ENCODE measurements around the gene LDLRAD4. TPM values are rescaled to one million over a fixed set of nuclear protein-coding genes. Genes with fewer than 3 reads are reported as not detected.

Gene LDLRAD4
- total RNA-seq, 1 donor from 2014 or later, result 1.4 TPM

DNA sequence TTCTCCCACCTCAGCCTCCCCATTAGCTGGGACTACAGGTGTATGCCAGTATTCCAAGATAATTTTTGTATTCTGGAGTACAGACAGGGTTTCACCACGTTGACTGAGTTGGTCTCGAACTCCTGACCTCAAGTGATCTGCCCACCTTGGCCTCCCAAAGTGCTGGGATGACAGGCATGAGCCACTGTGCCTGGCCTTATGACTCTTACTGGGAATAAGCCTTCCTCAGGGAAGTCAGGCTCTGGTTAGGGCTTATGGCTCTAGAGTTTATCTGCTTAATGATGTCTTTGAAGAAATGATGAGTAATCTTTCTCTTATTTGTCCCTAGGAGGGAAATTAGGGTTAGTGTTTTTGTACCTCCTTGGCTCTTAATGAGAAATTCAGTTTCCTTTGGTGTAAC, 320.1 kb downstream of the LDLRAD4 start:
- no peaks in the 10 kb centered on the region for H3K27me3 Mint-ChIP-seq (ENCODE audit: low read depth)
- no peak for DNase-seq (ENCODE audit: low read depth, low spot score)
- TF ChIP-seq, protein P1, sequence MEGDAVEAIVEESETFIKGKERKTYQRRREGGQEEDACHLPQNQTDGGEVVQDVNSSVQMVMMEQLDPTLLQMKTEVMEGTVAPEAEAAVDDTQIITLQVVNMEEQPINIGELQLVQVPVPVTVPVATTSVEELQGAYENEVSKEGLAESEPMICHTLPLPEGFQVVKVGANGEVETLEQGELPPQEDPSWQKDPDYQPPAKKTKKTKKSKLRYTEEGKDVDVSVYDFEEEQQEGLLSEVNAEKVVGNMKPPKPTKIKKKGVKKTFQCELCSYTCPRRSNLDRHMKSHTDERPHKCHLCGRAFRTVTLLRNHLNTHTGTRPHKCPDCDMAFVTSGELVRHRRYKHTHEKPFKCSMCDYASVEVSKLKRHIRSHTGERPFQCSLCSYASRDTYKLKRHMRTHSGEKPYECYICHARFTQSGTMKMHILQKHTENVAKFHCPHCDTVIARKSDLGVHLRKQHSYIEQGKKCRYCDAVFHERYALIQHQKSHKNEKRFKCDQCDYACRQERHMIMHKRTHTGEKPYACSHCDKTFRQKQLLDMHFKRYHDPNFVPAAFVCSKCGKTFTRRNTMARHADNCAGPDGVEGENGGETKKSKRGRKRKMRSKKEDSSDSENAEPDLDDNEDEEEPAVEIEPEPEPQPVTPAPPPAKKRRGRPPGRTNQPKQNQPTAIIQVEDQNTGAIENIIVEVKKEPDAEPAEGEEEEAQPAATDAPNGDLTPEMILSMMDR (conservative IDR thresholded peaks at IDR 0.05), result no peak
- no peak overlapping the region for H3K4me3 Mint-ChIP-seq
- H3K27ac Mint-ChIP-seq (ENCODE audit: unreplicated experiment), result no peak overlapping the region
- H3K4me1 Mint-ChIP-seq, result no peaks in the 10 kb centered on the region
- no peaks in the 10 kb centered on the region for H3K9me3 Mint-ChIP-seq
- H3K36me3 Mint-ChIP-seq (ENCODE audit: low read depth), result no peaks in the 10 kb centered on the region

DNA sequence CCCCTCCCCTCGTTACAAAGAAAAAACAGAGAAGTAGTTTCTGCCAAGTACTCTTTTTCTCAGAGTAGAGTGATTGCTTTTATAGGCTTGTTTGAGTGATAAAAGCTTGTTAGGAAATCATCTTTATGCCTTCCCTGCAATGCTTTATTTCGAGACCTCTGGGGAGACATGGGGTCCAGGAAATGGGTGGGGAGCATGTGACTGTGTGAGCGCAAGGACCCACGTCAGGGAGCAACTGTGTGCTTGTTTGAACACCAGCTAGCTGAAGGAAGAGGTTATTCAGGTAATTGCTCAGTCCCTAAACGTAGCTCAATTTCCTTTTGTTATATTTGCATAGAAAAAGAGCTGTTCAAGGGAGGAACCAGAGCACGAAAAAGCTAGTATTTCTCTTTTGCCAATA, 320.5 kb downstream of the LDLRAD4 start:
- no peaks in the 10 kb centered on the region for H3K4me1 Mint-ChIP-seq
- DNase-seq (ENCODE audit: low read depth, low spot score), result no peak
- no peak overlapping the region for H3K27ac Mint-ChIP-seq (ENCODE audit: unreplicated experiment)
- H3K4me3 Mint-ChIP-seq, result no peak overlapping the region
- H3K9me3 Mint-ChIP-seq, result no peaks in the 10 kb centered on the region
- no peaks in the 10 kb centered on the region for H3K36me3 Mint-ChIP-seq (ENCODE audit: low read depth)
- TF ChIP-seq, protein P1 (conservative IDR thresholded peaks at IDR 0.05), result no peak
- no peaks in the 10 kb centered on the region for H3K27me3 Mint-ChIP-seq (ENCODE audit: low read depth)

DNA sequence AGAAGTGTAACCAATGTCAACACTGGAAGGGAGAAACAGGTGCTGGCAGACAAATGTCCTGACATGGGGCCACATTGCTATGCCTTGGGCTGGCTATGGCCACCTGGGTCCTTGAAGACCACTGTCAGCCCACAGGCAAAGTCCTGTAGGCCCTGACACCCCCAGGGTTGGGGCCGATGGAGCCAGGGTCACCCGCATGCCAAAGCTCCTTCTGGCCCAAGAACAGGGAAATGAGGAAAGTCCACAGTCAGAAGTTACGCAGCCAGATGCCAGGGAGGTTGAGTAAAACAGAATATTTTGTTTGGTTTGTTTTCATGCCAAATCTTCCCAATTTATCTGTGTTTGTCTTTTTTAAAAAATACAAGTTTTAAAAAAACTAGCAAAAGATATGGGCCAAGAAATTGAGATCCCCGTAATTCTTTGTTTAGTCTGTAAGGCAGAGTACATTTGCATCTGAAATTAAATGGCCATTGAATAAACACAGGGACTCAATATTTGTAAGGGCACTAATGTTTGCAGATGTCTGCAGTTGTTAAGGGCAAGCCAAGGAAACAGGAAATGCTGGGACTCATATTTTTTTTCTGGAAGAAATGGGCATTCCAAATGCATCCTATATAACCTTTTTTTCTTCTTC, 321.4 kb downstream of the LDLRAD4 start:
- DNase-seq (ENCODE audit: low read depth, low spot score), result no peak
- peak overlapping the region; percentile 31 for H3K27ac Mint-ChIP-seq (ENCODE audit: unreplicated experiment)
- no peaks in the 10 kb centered on the region for H3K27me3 Mint-ChIP-seq (ENCODE audit: low read depth)
- H3K36me3 Mint-ChIP-seq (ENCODE audit: low read depth), result no peaks in the 10 kb centered on the region
- TF ChIP-seq, protein P1 (conservative IDR thresholded peaks at IDR 0.05), result no peak
- H3K4me1 Mint-ChIP-seq, result no peaks in the 10 kb centered on the region
- H3K4me3 Mint-ChIP-seq, result no peak overlapping the region
- H3K9me3 Mint-ChIP-seq, result no peaks in the 10 kb centered on the region

DNA sequence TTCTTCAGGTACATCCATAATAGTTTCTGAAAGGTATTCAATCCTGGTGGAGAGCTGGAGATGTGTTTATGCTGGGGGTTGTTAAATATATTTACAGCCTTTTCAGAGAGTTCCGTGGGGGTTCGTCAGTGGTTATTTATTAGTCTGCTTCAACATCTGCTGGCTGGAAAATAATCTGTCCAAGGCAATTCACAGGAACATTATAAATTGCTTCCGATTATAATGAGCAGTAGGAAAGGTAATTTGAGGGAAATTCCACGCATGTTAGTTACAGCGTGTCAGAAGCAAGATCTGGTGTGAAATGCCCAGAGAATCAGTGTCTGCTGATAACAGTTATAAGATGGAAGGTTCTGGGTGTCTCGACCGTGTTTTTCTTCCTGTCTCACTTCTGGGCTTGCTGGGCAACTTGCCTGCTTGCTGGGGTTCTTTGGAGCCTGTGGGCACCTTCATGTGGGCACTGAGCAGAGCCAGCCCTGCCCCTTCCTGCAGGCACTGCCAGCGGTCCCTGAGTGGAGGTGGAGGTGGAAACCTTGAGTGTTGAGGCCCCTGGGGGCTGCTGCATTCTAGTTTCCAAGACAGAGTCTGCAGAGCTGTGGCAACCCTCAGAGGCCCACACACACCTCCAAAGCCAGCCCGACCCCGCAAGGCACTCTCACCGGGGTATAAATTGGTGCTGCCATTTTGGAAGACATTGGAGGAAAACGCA, 322.1 kb downstream of the LDLRAD4 start:
- DNase-seq (ENCODE audit: low read depth, low spot score), result no peak
- Mint-ChIP-seq H3K4me1 (no peaks in the 10 kb centered on the region), H3K36me3 (ENCODE audit: low read depth) (no peaks in the 10 kb centered on the region), H3K4me3 (no peak overlapping the region), H3K27ac (ENCODE audit: unreplicated experiment) (no peak overlapping the region), H3K27me3 (ENCODE audit: low read depth) (no peaks in the 10 kb centered on the region), H3K9me3 (no peaks in the 10 kb centered on the region)
- TF ChIP-seq, protein P1 (conservative IDR thresholded peaks at IDR 0.05), result no peak

DNA sequence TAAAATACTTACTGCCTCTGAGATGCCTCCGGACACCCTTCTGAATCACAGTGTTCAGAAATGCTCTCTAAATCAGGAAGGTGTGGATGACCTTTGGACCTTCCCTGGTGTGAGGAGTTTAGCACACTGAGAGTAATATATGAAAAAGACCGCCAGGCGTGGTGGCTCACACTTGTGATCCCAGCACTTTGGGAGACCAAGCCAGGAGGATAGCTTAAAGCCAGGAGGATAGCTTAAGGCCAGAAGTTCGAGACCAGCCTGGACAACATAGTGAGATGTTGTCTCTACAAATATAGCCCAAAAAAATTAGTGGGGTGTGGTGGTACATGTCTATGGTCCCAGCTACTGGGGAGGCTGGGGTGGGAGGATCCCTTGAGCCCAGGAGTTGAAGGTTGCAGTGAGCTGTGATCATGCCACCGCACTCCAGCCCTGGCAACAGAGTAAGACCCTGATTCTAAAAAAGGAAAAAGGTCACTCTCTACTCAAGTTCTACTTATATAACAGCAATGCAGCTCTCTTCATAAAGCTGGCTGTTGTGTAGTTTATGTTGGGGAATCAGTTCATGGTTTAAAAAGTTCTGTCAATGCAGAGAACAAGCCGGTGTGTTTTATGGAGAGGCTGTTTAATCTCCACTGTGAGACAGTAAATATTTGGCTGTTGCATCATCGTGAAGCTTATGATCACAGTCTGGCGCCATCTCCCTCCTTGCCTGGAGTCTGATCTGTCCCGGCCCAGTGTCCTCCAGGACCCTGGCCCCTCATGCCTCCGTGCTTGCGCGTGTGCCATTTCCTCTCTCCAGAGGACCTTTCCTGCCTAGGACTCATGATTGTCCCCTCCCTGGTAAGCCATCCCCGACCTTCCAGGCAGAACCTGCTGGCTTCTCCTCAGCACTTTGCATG, 323.3 kb downstream of the LDLRAD4 start:
- H3K27me3 Mint-ChIP-seq (ENCODE audit: low read depth), result no peaks in the 10 kb centered on the region
- TF ChIP-seq, protein P1 (conservative IDR thresholded peaks at IDR 0.05), result no peak
- no peaks in the 10 kb centered on the region for H3K9me3 Mint-ChIP-seq
- H3K4me3 Mint-ChIP-seq, result no peak overlapping the region
- no peak for DNase-seq (ENCODE audit: low read depth, low spot score)
- no peaks in the 10 kb centered on the region for H3K36me3 Mint-ChIP-seq (ENCODE audit: low read depth)
- no peaks in the 10 kb centered on the region for H3K4me1 Mint-ChIP-seq
- H3K27ac Mint-ChIP-seq (ENCODE audit: unreplicated experiment), result no peak overlapping the region

Data from neural crest cell (in vitro differentiated cells).